Osteoblast (primary cell): Measurements from ENCODE around the gene ST6GALNAC1. TPM values are rescaled to one million over a fixed set of nuclear protein-coding genes. Genes with fewer than 3 reads are reported as not detected.

Source experiments
- DNase-seq: peaks from one replicate; pipeline ENCODE4 v3.0.0; 2011; ENCODE audit warnings: low spot score, mixed read lengths; ENCODE audit not compliant: insufficient read length; ENCODE audit errors: missing footprints
- H2AFZ ChIP-seq: 2 replicates; pipeline ENCODE4 v1.6.0; 2011; ENCODE audit warnings: mild to moderate bottlenecking, low read length
- H3K27ac ChIP-seq: 2 replicates; pipeline ENCODE4 v1.5.1; 2011; ENCODE audit warnings: mild to moderate bottlenecking, low read depth, low read length, moderate library complexity
- H3K27me3 ChIP-seq: 2 replicates; pipeline ENCODE4 v1.6.0; 2012; ENCODE audit warnings: mild to moderate bottlenecking, control low read depth, inconsistent platforms, low read length, moderate library complexity; ENCODE audit not compliant: insufficient read depth
- H3K36me3 ChIP-seq: 2 replicates; pipeline ENCODE4 v1.5.1; 2011; ENCODE audit warnings: mild to moderate bottlenecking, low read length, control low read depth, moderate library complexity; ENCODE audit not compliant: insufficient read depth
- H3K4me1 ChIP-seq: 2 replicates; pipeline ENCODE4 v1.5.1; 2011; ENCODE audit warnings: mild to moderate bottlenecking, low read length, control low read depth, moderate library complexity; ENCODE audit not compliant: insufficient read depth
- H3K4me2 ChIP-seq: 2 replicates; pipeline ENCODE4 v1.6.0; 2011; ENCODE audit warnings: mild to moderate bottlenecking, low read length; ENCODE audit not compliant: insufficient read depth
- H3K4me3 ChIP-seq: fragments of 200-600 bp; sonication (generic); 3 replicates; pipeline ENCODE4 v1.5.1; 2012; ENCODE audit warnings: mild to moderate bottlenecking, low read length, inconsistent platforms; ENCODE audit not compliant: insufficient read depth
- H3K79me2 ChIP-seq: 2 replicates; pipeline ENCODE4 v1.6.0; 2012; ENCODE audit warnings: mild to moderate bottlenecking, low read length, control low read depth, inconsistent platforms; ENCODE audit not compliant: insufficient read depth
- H3K9me3 ChIP-seq: 2 replicates; pipeline ENCODE4 v1.5.1; 2011; ENCODE audit warnings: low read depth, low read length, control low read depth
- H4K20me1 ChIP-seq: 2 replicates; pipeline ENCODE4 v1.6.0; 2012; ENCODE audit warnings: mild to moderate bottlenecking, low read length, control low read depth; ENCODE audit not compliant: insufficient read depth
- total RNA-seq: library from RNA; depleted of rRNA; stranded (reverse); fragments of >200 nt; gene quantifications from 2 replicates; pipeline ENCODE4 v1.2.3, GENCODE V29; 2012
- TF ChIP-seq, protein P1 (sequence below): IDR thresholded peaks from 2 replicates; pipeline ENCODE4 v1.5.1; 2011; ENCODE audit warnings: mild to moderate bottlenecking, low read depth, low read length, moderate library complexity; ENCODE audit errors: extremely low read depth

Gene ST6GALNAC1
- total RNA-seq, 1 donor = 0.72 TPM

DNA sequence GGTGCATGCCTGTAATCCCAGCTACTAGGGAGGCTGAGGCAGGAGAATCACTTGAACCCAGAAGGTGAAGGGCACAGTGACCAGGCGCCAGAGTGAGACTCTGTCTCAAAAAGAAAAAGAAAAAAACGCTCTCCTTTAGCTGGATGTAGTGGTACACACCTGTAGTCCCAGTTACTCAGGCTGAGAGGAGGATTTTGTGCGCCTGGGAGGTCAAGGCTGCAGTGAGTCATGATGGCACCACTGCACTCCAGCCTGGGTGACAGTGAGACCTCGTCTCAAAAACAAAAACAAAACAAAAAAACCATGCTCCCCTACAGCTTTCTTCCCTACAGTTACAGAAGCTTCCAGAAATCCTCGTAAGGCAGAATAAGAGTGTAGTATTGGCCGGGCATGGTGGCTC lies 33.1 kb upstream of the ST6GALNAC1 start:
- H3K4me3 ChIP-seq = no peak overlapping the region
- no peak overlapping the region for H3K4me2 ChIP-seq
- no peak overlapping the region for H3K27ac ChIP-seq
- H3K4me1 ChIP-seq = peaks cover 6% of the 10 kb centered on the region
- H3K79me2 ChIP-seq = peaks cover 2% of the 10 kb centered on the region
- peaks cover 38% of the 10 kb centered on the region for H3K36me3 ChIP-seq
- H2AFZ ChIP-seq = no peak overlapping the region
- H3K27me3 ChIP-seq = no peaks in the 10 kb centered on the region
- no peaks in the 10 kb centered on the region for H3K9me3 ChIP-seq
- TF ChIP-seq, protein P1, sequence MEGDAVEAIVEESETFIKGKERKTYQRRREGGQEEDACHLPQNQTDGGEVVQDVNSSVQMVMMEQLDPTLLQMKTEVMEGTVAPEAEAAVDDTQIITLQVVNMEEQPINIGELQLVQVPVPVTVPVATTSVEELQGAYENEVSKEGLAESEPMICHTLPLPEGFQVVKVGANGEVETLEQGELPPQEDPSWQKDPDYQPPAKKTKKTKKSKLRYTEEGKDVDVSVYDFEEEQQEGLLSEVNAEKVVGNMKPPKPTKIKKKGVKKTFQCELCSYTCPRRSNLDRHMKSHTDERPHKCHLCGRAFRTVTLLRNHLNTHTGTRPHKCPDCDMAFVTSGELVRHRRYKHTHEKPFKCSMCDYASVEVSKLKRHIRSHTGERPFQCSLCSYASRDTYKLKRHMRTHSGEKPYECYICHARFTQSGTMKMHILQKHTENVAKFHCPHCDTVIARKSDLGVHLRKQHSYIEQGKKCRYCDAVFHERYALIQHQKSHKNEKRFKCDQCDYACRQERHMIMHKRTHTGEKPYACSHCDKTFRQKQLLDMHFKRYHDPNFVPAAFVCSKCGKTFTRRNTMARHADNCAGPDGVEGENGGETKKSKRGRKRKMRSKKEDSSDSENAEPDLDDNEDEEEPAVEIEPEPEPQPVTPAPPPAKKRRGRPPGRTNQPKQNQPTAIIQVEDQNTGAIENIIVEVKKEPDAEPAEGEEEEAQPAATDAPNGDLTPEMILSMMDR = no peak
- peaks cover 13% of the 10 kb centered on the region for H4K20me1 ChIP-seq
- DNase-seq = no peak

DNA sequence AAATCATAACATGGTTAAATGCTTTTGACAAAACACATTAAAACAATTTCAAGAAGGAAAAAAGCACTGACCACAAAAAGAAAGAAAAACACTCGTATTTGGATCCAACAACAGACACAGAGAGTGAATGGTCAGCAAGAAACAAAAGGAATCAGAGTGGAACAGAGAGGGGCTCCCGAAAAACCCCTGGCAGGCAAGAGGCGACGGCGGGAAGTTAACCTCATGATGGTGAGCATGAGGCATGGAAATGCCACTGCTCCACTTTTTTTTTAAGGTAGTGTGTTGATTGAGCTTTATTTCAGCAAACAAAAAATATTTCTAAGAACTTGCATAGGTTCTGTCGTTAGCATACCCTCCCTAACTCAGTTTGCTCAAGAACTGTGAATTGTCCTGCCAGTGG lies 32.1 kb upstream of the ST6GALNAC1 start:
- H2AFZ ChIP-seq = no peak overlapping the region
- no peak overlapping the region for H3K4me3 ChIP-seq
- H3K36me3 ChIP-seq = peaks cover 34% of the 10 kb centered on the region
- H3K27me3 ChIP-seq = no peaks in the 10 kb centered on the region
- TF ChIP-seq, protein P1 = no peak
- H3K27ac ChIP-seq = no peak overlapping the region
- no peak overlapping the region for H3K4me2 ChIP-seq
- no peaks in the 10 kb centered on the region for H3K9me3 ChIP-seq
- no peaks in the 10 kb centered on the region for H3K79me2 ChIP-seq
- H3K4me1 ChIP-seq = peaks cover 9% of the 10 kb centered on the region
- H4K20me1 ChIP-seq = peaks cover 3% of the 10 kb centered on the region
- no peak for DNase-seq

DNA sequence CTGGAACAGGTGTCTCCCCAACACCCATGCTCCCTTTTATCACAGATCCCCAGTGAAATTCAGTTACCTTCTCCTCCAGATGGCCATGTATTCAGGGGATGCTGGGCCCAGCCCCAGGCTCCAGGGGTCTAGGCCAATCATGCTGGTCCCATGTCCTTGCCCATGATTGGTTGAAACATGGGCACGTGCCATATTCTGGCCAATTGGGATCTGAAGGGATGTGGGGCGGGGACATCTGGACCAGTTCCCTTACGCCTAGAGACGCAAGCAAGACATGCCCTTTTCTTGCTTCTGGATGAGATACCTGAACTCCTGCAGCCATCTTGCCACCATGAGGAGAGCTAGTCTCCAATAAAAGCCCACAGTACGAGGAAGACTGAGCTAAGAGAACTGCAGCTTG lies 31.0 kb upstream of the ST6GALNAC1 start:
- TF ChIP-seq, protein P1 = no peak

DNA sequence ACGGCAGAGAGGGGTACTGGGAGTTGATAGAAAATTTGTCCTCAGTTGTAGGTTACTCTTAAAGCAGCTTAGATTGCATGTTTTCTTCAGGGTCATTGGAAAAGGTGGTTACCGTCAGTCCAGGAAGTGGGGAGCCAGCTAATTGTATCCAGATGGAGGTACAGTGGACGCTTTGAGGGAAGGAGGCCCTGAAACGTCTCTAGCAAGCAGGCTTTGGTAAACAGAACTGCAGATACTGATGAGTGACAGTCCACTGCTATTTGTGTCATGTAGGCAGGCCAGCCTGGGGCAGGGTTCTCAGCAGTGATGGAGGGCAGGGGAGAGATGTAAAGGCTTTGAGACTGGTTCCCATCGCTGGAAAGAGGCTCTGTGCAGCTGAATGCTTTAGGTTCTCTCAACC lies 30.2 kb upstream of the ST6GALNAC1 start:
- Histone ChIP-seq H3K79me2 (no peaks in the 10 kb centered on the region), H3K4me2 (no peak overlapping the region), H4K20me1 (peaks cover under 1% of the 10 kb centered on the region), H3K27ac (no peak overlapping the region), H3K36me3 (peaks cover 22% of the 10 kb centered on the region), H3K27me3 (no peaks in the 10 kb centered on the region), H3K4me3 (no peak overlapping the region), H2AFZ (no peak overlapping the region), H3K4me1 (peaks cover 9% of the 10 kb centered on the region), H3K9me3 (no peaks in the 10 kb centered on the region)
- TF ChIP-seq, protein P1 = no peak
- peak; percentile 71 for DNase-seq

More for the DNA sequence above, 31.0 kb upstream of the ST6GALNAC1 start:
- peaks cover 9% of the 10 kb centered on the region for H3K4me1 ChIP-seq
- H4K20me1 ChIP-seq = peaks cover 2% of the 10 kb centered on the region
- H3K27me3 ChIP-seq = no peaks in the 10 kb centered on the region
- H3K4me3 ChIP-seq = no peak overlapping the region
- no peaks in the 10 kb centered on the region for H3K79me2 ChIP-seq
- no peaks in the 10 kb centered on the region for H3K9me3 ChIP-seq
- H3K27ac ChIP-seq = no peak overlapping the region
- H2AFZ ChIP-seq = no peak overlapping the region
- H3K36me3 ChIP-seq = peaks cover 28% of the 10 kb centered on the region
- H3K4me2 ChIP-seq = no peak overlapping the region
- peak; percentile 65 for DNase-seq
